GM12878 (cell line): ENCODE results near the gene ANKRD7. TPM values are rescaled to one million over a fixed set of nuclear protein-coding genes. Genes with fewer than 3 reads are reported as not detected.
A peak's percentile ranks its signal among the peaks of the same experiment; 100 is the strongest.

ENCODE experiments used
- ASH2L ChIP-seq: fragments of 300-600, 200-600 bp; sonication (generic); IDR thresholded peaks from 2 replicates; pipeline ENCODE4 v1.6.1; 2017; ENCODE audit warnings: low read depth, mild to moderate bottlenecking, borderline replicate concordance
- BACH1 ChIP-seq: fragments of 450-650 bp; IDR thresholded peaks from 2 replicates; pipeline ENCODE4 v1.6.1; 2017; ENCODE audit warnings: mild to moderate bottlenecking, borderline replicate concordance
- BRCA1 ChIP-seq: IDR thresholded peaks from 2 replicates; pipeline ENCODE4 v1.6.1; 2011; ENCODE audit warnings: low read depth, low read length, improper control_type of control experiment
- CBFB ChIP-seq: IDR thresholded peaks from 2 replicates; pipeline ENCODE4 v1.6.1; 2016; ENCODE audit warnings: antibody characterized with exemption, low read depth
- CHD4 ChIP-seq: fragments of 200-600 bp; sonication (generic); IDR thresholded peaks from 2 replicates; pipeline ENCODE4 v1.6.1; 2016; ENCODE audit warnings: mild to moderate bottlenecking
- ELK1 ChIP-seq: IDR thresholded peaks from 2 replicates; pipeline ENCODE4 v1.6.1; 2012; ENCODE audit warnings: low read depth, low read length, improper control_type of control experiment
- ESRRA ChIP-seq: IDR thresholded peaks from 2 replicates; pipeline ENCODE4 v1.6.1; 2012; ENCODE audit warnings: mild to moderate bottlenecking, low read length, improper control_type of control experiment
- GATAD2B ChIP-seq: fragments of 450-650 bp; conservative IDR thresholded peaks from 2 replicates; pipeline ENCODE4 v1.6.1; 2017; ENCODE audit warnings: low read depth, mild to moderate bottlenecking, moderate library complexity
- NFIC ChIP-seq: IDR thresholded peaks from 2 replicates; pipeline ENCODE4 v1.6.1; 2012; ENCODE audit warnings: low read depth, mild to moderate bottlenecking, inconsistent platforms, low read length, moderate library complexity
- NFXL1 ChIP-seq: fragments of 450-650 bp; IDR thresholded peaks from 2 replicates; pipeline ENCODE4 v1.6.1; 2017; ENCODE audit warnings: antibody characterized with exemption, mild to moderate bottlenecking, borderline replicate concordance
- NFYB ChIP-seq: IDR thresholded peaks from 2 replicates; pipeline ENCODE4 v1.6.1; 2011; ENCODE audit warnings: low read depth, mild to moderate bottlenecking, low read length, improper control_type of control experiment, moderate library complexity; ENCODE audit not compliant: insufficient read depth
- NR2C1 ChIP-seq: fragments of 450-650 bp; IDR thresholded peaks from 2 replicates; pipeline ENCODE4 v1.6.1; 2017; ENCODE audit warnings: antibody characterized with exemption, mild to moderate bottlenecking, moderate library complexity
- NR2C2 ChIP-seq: IDR thresholded peaks from 2 replicates; pipeline ENCODE4 v1.6.1; 2011; ENCODE audit warnings: borderline replicate concordance, low read depth; ENCODE audit not compliant: control insufficient read depth, insufficient read length
- PAX8 ChIP-seq: fragments of 450-650 bp; IDR thresholded peaks from 2 replicates; pipeline ENCODE4 v1.6.1; 2017; ENCODE audit warnings: mild to moderate bottlenecking, moderate library complexity
- POLR2AphosphoS2 ChIP-seq: IDR thresholded peaks from 2 replicates; pipeline ENCODE4 v1.6.1; 2011; ENCODE audit warnings: low read depth, mild to moderate bottlenecking, low read length, improper control_type of control experiment, moderate library complexity
- RCOR1 ChIP-seq: conservative IDR thresholded peaks from 2 replicates; pipeline ENCODE4 v1.6.1; 2012; ENCODE audit warnings: low read depth, low read length, improper control_type of control experiment
- RELB ChIP-seq: fragments of 450-650 bp; IDR thresholded peaks from 2 replicates; pipeline ENCODE4 v1.6.1; 2017; ENCODE audit warnings: low read depth, mild to moderate bottlenecking, moderate library complexity
- RFX5 ChIP-seq: IDR thresholded peaks from 2 replicates; pipeline ENCODE4 v1.6.1; 2011; ENCODE audit warnings: low read depth, low read length, improper control_type of control experiment
- SPI1 ChIP-seq: IDR thresholded peaks from 2 replicates; pipeline ENCODE4 v1.6.1; 2011; ENCODE audit warnings: low read depth, mild to moderate bottlenecking, low read length, moderate library complexity, borderline replicate concordance; ENCODE audit not compliant: insufficient read depth
- STAT1 ChIP-seq: fragments of 450-650 bp; conservative IDR thresholded peaks from 2 replicates; pipeline ENCODE4 v1.6.1; 2014; ENCODE audit warnings: antibody characterized with exemption, mild to moderate bottlenecking
- SUPT20H ChIP-seq: IDR thresholded peaks from 2 replicates; pipeline ENCODE4 v1.6.1; 2011; ENCODE audit warnings: low read depth, mild to moderate bottlenecking, low read length, moderate library complexity, borderline replicate concordance; ENCODE audit not compliant: control insufficient read depth
- TBL1XR1 ChIP-seq: IDR thresholded peaks from 2 replicates; pipeline ENCODE4 v1.6.1; 2012; ENCODE audit warnings: low read depth, low read length, improper control_type of control experiment
- USF2 ChIP-seq: IDR thresholded peaks from 2 replicates; pipeline ENCODE4 v1.6.1; 2011; ENCODE audit warnings: low read depth, low read length, improper control_type of control experiment, borderline replicate concordance
- polyA plus RNA-seq, 11 experiments: library from polyadenylated mRNA; depleted of rRNA in 4 of 11; unstranded in 6 of 11; stranded (reverse) in 5 of 11; fragments of >200 nt; fragmentation: Nextera tagmentation in 4 of 11; fragmentation: Illumina TruSeq in 1 of 11; extraction: Ambion mirVana in 4 of 11; extraction: Trizol in 1 of 11; gene quantifications; 1 replicate in 1 of 11; 2 replicates in 10 of 11; pipeline versions ENCODE4 v1.2.1 to v1.2.3, GENCODE V29; 2011 to 2016; ENCODE audit warnings: inconsistent platforms in 2 of 11, missing spikeins in 2 of 11, low read depth in 1 of 11
- total RNA-seq, 4 experiments: library from RNA; depleted of rRNA in 3 of 4; stranded (reverse); fragments of >200 nt in 3 of 4; fragmentation: Illumina TruSeq in 1 of 4; extraction: Trizol in 1 of 4; gene quantifications; 2 replicates each; pipeline versions ENCODE4 v1.2.1 to v1.2.3, GENCODE V29; 2013 to 2021

The ANKRD7 gene
- total and polyA plus RNA-seq, 10 of the 15 experiments (the other 5 are each of a cell fraction or from before 2014, with no cell fraction given) = 0.12 to 0.46 (median 0.31) TPM; not detected in 3

GRCh38 chr7:118183786-118184564 lies 40.5 kb upstream of the ANKRD7 start, which contains the start of gene LSM8 (continued):
- TF ChIP-seq NR2C2 (no peak), STAT1 (no peak), PAX8 (no peak), ASH2L (peak; percentile 80; the same call in 1 of the 2 replicates), NFIC (0 out of 2 replicates have a peak, but pooled peaks have one; percentile 15), SPI1 (peak; percentile 60; the same call in 1 of the 2 replicates), ELK1 (peak; percentile 56; the same call in 1 of the 2 replicates), RFX5 (peak; percentile 44; the same call in 1 of the 2 replicates), USF2 (no peak), NR2C1 (peak; percentile 61), CBFB (peak; percentile 79), SUPT20H (no peak), ESRRA (peak; percentile 77; the same call in 1 of the 2 replicates), BACH1 (peak; percentile 55; the same call in 1 of the 2 replicates), RCOR1 (peak; percentile 95; the same call in 1 of the 2 replicates), NFXL1 (no peak), NFYB (peak; percentile 57; the same call in 1 of the 2 replicates), POLR2AphosphoS2 (peak; percentile 27), BRCA1 (peak; percentile 77), CHD4 (no peak), GATAD2B (peak; percentile 95), RELB (0 out of 2 replicates have a peak, but pooled peaks have one; percentile 36), TBL1XR1 (0 out of 2 replicates have a peak, but pooled peaks have one; percentile 58)
